ENCODE measurements around the gene PRODH2.
"Not testable (repeated sequence)": the region's sequence is repeated elsewhere in the genome, so short reads cannot be mapped to it uniquely, and the experiment has no call there.

Gene PRODH2

DNA sequence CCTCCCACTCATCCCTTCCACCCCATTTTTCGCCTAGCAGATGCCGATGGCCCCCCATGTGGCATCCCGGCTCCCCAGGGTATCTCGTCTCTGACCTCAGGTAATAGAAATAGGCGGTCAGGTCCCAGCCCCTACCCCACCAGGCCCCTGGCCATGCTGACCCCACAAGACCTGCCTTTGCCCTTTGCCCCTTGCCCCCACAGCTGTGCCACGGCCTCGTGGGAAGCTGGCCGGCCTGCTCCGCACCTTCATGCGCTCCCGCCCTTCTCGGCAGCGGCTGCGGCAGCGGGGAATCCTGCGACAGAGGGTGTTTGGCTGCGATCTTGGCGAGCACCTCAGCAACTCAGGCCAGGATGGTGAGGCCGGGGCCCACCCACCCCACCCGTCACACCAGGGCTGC is 31.9 kb downstream of the PRODH2 start:
- no peak for DNase-seq

DNA sequence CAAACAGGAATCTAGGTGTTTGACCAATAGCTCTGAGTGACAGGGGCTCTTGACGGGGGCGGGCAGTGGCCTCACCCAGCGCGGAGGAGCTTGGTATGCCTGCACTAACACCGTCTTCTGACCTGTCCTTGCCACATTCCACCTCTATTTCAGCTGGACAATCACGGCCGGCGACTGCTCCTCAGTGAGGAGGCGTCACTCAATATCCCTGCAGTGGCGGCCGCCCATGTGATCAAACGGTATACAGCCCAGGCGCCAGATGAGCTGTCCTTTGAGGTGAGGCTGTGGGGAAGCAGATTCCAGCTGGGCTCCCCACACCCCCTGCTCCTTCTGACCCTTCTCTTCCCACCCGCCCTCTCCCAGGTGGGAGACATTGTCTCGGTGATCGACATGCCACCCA is 32.6 kb downstream of the PRODH2 start:
- no peak for DNase-seq

DNA sequence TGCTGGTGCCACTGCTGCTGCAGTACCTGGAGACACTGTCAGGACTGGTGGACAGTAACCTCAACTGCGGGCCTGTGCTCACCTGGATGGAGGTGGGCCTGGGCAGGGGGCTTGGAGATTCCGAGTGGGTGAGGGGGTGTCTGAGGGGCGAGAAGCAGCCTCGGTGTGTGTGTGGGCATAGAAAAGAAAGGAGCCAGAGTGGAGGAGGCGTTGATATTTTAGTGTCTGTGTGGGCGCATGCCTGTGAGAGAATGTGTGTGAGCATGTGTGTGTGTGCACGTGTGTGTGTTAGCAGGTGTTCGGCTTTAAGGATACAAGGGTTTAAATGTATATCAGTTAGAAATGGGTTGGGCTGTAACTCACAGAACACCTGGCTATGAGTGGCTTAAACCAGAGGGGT is 33.6 kb downstream of the PRODH2 start:
- no peak for DNase-seq

DNA sequence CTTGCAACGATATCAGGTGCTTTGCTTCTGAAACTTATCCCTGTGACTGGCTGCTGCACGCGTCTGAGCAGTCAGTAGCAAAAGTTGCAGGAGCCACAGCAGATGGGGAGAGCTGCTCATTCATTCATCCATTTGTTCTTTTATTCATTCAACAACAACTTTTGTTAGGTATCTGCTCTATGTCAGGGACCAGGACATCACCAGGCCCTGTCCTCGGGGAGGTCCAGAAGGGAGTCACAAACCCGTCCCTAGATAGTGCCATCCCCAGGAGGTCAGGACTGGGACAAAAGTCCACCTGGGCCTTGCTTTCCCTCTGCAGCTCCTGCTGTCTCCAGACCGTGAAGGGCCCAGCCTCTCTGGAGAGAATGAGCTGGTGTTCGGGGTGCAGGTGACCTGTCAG is 34.7 kb downstream of the PRODH2 start:
- DNase-seq = no peak

DNA sequence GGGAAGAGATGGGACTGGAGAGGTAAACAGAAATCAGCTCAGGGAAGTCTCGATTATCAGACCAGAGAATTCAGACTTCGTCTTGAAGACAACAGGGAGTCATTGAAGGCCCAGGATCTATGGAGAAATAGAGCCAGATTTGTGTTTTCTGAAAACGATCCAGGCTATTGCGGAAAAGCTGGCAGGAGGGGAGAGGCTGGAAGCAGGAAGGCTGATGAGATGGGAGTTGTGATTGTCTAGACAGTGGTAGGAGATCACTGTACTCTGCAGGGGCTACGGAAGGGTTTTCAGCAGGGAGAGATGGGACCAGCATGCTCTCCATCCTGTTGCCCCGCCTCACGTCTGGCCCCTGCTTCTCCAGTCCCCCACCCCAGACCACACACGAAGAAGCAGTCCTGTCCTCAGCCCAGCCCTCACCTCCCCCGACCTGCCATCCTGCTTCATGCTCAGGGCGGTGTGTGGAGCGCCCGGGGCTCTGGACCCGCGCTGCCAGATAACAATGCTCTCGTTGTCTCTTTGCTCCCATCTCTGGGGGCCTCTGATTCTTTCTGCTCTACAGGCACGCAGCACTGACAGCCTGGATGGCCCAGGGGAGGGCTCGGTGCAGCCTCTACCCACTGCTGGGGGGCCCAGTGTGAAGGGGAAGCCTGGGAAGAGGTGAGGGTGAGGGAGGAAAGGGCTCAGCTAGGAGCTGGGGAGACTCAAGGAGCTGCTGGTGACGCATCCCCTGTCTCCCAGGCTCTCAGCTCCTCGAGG is 35.4 kb downstream of the PRODH2 start:
- no peak for DNase-seq

DNA sequence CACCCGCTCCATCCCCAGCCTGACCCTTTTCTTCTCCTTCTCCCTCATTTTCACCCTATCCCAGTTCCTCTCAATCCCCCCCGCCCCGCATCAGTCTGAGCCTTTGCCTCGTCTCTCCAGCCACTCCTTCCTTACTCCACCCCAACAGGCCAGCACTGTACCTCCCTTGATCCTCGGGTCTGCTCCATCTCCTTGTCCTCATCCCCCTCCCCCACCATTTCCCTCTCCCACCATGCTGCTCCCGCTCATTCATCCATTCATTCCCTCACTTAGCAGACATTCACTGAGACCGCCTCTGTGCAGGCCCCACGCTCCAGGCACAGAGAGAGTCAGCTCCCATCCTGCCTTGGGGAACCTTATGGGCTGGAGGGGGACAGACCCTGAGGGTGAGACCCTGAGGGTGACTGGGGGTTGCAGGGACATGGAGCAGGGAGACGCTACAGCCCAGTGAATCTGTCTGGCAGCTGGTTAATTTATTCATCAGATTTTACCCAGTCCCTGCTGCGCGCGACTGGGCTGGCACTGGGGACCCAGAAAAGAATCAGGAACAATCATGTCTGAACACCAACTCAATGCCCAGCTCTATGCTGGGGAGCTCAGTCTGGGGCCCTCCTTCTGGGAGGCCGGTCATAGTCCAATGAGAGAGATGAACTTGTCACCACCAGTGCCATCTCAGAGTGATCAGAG is 36.4 kb downstream of the PRODH2 start:
- DNase-seq = no peak

DNA sequence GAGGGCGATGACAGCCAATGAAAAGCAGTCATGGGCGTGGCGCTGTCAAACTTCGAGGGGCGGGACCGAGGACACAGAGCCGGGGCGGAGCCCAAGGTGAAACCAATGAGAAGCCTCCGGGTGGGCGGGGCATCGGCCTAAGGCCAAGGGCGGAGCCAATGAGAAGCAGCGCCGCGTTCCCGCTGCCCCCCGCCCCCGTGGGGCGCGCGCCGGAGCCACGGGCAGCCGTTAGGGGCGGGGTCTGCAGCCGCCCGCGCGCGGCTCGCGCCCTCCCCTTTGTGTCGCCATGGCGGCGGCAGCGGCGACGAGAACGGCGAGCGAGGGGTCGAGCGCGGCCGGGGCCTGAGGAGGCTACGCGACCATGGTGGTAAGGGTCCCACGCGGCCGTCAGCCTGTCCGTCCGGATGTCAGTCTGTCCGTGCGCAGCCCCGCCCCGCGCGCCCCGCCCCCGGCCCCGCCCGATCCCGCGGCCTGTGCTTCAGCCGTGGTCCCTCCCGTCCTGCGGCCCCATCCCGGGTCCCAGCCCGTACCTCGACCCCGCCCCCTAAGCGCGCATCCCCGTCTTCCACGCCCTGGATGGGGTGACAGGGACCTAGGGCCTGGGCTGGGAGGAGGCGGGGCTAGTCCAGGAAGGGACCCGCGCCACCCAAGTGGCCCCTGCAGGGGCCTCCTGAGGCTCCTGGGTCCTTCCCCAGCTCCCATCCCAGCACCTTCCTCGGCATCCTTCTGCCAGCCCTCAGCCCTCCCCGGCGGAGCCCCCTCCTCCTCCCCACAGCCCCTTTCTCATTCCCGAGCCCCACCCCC is 37.1 kb downstream of the PRODH2 start, which contains the start of gene ARHGAP33:
ARHGAP33 (plus strand) TSS at position 267 of the 804 bp plus-strand sequence; CDS start at position 362, 95 bp downstream.
- DNase-seq = peak; percentile 98 to 99

DNA sequence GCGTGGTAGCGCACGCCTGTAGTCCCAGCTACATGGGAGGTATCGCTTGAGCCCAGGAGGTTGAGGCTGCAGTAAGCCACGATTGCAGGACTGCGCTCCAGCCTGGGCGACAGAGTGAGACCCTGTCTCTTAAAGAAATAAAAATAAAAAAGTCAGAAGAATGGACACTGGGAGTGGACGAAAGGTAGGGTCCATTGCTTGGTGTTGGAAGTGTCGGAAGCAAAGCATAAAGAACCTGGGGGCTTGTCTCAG is 37.7 kb downstream of the PRODH2 start:
- DNase-seq = no peak

DNA sequence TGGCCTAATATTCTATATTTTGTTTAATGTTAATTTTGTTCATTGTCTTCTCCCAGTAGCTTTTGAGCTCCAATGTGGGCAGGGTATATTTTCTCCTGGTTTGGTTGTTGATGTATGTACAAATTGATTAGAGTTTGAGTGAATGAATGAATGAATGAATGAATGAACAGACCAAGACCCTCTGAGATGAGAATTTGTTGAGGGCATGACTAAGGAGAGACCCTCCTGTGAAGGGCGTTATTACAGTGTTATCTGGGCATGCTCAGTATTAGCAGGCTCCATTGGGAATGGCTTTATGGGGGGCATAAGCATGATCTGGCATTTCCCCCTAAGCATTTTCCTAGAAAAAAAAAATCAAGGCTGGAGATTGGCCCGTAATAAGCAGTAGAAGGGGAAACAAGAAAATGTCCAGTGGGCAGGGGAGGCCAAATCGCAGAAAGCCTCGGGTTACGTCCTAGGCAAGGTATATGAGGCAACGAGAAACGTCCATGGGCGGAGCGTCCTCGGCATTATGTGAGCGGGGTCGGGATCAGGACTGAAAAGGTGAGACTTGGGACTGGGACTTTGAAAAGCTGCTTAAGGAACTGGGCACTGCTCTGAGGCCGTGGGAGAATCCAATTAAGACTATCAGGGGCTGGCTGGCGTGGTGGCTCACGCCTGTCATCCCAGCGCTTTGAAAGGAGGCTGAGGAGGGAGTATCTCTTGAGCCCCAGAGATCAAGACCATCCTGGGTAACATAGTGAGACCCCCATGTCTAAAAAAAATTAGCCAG is 38.2 kb downstream of the PRODH2 start:
- no peak for DNase-seq

DNA sequence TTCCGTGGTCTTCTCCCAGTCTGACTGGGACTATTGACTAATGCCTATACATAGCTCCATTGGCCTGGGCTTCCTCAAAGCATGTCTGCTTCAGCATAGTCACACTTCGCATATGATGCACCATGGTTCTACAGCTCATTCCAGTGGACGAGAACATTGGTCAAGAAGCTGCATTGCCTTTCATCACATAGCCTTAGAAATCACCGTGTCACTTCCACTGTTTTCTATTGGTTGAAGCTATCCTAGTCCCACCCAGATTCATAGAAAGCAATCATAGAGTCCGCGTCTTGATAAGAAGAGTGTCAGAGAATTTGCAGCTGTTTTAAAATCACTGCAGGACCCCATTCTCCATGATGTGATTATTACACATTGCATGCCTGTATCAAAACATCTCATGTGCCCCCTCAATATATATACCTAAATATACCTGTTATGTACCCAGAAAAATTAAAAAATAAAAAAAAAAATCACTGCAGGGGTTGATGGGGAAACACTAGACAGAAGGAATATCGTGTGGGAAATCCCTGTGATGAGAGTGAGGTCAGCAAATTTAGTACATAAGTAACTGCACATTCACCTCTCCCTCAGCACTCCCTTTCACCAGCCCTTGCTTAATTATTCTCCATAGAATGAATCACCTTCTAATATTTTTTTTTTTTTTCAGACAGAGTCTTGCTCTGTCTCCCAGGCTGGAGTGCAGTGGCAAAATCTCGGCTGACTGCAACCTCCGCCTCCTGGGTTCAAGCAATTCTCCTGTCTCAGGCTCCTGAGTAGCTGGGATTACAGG is 39.4 kb downstream of the PRODH2 start:
- no peak for DNase-seq

DNA sequence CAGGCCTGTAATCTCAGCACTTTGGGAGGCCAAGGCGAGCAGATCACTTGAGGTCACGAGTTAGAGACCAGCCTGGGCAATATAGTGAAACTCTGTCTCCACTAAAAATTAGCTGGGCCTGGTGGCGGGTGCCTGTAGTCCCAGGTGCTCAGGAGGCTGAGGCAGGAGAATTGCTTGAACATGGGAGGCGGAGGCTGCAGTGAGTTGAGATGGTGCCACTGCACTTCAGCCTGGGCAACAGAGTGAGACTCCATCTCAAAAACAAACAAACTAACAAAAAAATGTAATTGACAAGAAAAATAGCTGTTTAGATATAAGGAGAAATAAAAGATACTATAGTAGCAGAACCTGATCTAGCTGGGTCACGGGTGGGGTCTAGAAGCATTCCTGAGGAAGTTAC is 40.3 kb downstream of the PRODH2 start:
- DNase-seq = not testable (repeated sequence)

DNA sequence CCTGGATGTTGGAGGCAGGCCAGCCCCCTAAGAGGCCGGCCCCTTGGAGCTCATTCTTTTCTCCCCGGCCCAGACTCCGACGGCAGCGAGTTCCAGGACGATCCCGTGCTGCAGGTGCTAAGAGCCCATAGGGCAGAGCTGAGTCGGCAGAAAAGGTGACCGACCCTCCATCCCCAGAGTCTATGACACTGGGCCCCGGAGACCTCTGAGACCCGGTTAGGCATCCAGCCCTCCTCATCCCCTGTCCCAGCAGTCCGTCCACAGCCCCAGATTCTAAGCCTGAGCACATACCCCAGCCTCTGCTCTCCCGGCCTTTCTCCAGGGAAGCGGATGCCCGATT is 44.6 kb downstream of the PRODH2 start:
- no peak for DNase-seq

DNA sequence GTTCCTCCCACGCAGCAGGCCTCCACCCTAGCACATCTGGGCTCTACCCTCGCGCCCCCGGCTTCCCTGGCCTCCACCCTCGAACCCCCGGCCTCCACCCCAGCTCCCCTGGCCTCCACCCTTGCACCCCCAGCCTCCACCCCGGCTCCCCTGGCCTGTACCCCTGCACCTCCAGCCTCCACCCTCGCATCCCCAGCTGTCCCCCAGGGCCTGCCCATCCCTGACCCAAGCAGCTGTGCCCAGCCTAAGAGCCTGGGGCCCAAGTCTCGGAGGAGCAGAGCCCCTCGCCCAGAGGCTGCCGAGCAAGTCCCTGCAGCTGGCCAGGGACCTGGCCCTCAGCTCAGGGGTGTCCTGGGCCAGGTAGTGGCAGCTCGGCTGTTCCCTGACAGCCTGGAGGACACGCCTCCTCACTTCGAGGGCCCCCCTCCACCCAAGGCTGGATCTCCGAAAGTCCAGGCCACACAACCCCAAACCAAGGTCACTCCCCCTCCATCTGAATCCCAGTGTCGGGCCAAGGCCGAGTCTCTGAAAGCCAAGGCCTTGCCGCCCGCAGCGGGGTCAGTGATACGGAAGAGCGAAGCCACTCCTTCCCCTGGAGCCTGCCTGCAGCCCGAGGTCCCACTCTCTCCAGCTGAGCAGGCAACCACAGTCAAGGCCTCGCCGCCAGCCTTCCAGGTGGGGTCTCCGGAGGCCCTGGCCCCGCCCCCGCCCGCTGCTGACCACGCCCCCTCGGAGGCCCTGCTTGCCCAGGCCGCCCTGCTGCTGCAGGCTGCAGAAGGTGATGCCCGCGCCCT is 45.2 kb downstream of the PRODH2 start:
- DNase-seq = no peak

DNA sequence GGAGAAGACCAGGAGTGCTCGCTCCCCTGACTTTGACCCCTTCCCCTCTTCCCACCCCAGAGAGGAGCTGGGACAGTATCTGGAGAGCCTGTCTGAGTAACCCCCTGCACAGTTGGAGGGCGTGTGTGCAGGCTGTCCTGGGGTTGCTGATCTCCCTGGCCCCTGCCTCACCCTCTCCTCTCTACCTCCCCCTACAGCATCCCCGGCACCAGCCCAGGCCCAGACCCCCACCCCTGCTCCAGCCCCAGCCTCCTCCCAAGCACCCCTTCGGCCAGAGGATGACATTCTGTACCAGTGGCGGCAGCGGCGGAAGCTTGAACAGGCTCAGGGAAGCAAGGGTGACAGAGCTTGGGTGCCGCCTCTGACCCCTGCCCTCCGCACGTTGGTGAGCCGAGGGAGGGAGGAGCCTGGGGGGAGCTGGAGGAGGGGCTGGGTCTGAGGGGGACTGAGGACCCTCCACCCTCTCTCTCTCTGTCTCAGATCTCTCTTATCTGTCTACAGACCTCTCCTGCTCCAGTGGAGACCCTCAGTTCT is 46.0 kb downstream of the PRODH2 start:
- DNase-seq = no peak

DNA sequence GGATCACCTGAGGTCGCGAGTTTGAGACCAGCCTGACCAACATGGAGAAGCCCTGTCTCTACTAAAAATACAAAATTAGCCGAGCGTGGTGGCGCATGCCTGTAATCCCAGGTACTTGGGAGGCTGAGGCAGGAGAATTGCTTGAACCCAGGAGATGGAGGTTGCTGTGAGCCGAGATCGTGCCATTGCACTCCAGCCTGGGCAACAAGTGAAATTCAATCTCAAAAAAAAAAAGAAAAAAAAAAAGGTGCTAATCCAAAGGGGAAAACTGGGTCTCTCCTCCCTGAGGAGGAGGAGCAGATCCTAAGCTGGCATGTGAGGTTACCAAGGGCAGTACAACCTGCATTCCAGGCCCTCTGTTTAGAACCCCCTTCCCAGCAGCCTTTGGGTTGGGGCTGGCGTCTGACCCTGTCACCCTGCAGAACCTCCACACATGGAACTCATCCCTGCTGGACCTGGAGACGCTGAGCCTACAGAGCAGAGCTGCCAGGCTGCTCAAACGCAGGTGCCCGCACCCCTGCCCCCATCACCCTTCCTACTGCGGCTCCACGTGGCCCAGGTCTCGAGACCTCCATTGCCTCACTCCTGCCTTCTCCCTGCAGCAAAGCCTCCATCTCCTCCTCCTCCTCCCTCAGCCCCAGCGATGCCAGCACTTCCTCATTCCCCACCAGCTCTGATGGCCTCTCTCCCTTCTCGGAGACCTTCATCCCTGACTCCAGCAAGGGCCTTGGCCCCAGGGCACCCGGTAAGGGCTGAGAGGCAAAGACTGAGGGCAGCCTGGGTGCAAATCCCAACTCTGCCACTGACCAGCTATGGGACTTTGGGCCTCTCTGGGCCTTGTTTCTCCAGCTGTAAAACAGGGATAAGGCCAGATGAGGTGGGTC is 48.0 kb downstream of the PRODH2 start:
- no peak for DNase-seq

DNA sequence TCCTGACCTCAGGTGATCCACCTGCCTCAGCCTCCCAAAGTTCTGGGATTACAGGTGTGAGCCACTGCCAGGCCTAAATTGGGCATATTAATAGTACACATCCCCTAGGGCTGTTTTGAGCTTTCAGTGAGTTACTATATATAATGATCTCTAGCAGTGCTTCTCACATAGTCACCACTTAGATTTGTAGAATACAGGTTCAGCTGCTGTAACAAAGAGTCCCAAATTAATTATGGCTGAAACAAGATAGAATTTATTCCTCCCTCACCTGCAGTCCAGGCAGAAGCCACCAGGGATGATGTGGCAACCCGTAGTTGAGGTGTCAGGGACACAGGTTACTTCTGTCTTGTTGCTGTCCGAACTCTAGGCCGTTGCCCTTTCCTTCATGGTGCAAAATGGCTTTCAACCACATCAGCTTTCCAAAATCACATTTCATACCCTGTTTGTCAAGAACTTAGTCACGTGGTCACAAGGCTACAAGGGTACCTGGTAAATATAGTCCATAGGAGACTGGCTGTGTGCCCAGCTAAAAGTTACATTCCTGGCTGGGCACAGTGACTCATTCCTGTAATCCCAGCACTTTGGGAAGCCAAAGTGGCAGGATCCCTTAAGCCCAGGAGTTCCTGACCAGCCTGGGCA is 51.8 kb downstream of the PRODH2 start:
- DNase-seq = no peak

DNA sequence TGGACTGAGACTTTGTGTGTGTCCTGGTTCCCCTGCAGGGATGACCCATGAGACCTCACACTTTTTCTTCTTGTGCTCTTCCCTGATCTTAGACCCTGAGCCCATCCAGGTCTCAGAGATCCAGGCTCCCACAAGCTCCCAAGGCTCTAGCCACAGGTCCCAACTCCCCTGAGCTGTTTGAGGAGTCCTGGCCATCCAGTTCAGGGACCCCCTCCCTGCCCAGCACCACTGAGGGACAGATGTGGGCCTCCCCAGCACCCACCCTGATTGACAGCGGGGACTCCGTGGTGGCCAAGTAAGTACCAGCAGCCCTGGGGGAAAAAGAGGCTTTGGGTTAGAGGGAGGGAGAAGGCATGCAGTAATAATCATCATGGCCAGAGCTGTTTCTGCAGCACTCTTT is 52.9 kb downstream of the PRODH2 start:
- DNase-seq = no peak

DNA sequence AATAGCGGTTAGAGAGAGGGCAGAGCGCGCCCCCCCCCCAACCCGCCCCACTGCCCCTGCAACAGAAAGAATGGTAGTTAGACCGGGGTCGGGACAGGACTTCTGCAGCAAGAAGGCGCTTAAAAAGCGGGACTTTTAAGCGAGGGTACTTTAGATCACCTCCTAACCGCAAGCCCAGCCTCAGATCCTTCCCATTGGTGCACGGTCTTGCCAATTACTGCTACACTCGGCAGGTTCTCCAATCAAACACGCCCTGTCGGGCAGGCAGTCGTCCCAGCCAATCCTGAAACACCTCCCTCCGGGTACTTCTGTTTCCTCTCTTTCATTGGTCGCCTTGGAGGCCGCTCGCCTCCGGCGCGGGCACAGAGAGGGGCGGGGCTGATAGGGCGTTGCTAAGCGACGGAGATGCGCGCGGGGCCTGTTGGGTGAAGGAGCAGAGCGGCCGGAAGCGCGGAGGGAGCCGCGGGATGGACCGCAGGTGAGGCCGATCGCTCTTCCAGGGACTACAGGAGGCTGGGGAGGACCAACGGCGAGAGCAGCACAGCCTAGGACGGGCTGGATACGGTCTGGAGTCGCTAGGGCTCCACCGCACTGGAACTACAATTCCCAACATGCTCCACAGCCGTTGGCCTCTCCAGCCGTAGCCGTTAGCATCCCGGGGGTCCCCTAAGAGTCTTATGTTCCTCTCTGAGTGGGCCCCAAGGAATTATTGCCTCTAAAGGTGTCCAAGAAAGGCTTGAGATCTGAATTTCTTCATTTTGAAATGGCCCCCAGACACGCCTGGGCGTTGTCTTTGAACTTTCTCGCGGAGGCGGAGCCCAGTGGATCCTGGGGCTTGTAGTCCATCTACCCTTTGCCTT is 54.7 kb downstream of the PRODH2 start, which contains the start of gene PROSER3:
PROSER3 (plus strand) TSS at position 428 of the 860 bp plus-strand sequence; CDS start at position 468, 40 bp downstream.
- DNase-seq = peak; percentile 99 to 100

Measured in CD4-positive, alpha-beta T cell treated with Interleukin-1 beta for 1 hour (primary cell).